IPS-18c (cell line): Measurements from ENCODE around the gene LSP1.

ENCODE experiments used
- H3K4me3 ChIP-seq: 2 replicates; pipeline ENCODE4 v1.7.0; 2013; ENCODE audit warnings: low read depth, mild to moderate bottlenecking, low read length, moderate library complexity; ENCODE audit not compliant: insufficient read depth
- H3K9me3 ChIP-seq: one replicate; pipeline ENCODE4 v1.6.1; 2013; ENCODE audit warnings: mild to moderate bottlenecking, low read length, moderate library complexity; ENCODE audit not compliant: control insufficient read depth, insufficient read depth

The LSP1 gene

DNA sequence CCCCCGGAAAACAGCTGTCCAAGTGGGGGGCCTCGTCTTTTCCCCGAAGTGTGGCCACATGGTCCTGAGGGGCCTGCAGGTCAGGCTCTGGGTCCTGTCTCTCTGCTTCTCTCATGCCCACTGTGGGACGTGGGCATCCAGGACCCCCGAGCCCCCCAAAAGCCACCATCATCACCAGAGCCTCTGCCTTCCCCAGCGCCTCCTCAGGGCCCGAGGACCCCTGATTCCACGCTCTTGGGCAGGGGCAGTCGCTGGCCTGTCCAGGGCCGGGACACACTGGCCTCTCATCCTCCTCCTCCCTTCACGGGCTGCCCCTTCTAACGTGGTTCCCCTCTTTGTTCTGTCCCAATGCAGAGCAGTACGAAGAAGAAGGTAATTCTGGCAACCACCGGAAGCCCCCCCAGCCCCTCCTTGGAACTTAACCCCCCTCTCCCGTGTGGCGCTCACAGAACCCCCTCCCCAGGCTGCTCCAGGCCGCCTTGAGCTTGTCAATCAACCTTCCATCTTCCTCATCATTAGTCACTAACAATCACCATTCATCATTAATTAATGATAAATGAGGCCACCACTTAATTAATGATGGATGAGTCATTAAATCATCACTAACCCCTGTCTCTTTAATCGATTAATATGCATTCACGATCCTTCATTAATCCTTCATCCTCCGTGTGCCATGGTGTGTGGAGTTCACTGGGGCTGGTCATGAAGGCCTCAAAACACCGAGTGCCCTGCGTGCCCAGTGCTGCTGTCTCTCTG is 70.5 kb downstream of the LSP1 start:
- Histone ChIP-seq H3K4me3 (no peak overlapping the region), H3K9me3 (no peaks in the 10 kb centered on the region)

DNA sequence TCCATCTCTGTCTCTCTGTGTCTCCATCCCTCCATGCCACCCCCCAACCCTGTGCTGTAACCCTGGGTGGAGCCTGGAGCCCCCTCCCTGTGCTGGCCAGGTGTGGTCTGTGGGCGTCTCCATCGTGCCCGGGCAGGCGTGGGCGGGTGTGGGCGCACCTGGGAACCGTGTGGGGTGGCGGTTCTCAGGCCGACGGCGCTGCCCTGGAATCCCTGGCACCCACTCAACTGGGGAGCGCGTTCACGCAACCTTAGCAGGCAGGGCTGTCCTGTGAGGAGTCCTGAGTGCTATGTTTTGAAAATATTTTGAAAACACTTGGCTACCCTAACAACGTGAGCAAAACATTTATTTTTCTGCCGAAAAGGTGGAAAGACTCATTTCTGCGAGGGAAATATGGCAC is 71.3 kb downstream of the LSP1 start:
- H3K9me3 ChIP-seq, result no peaks in the 10 kb centered on the region
- H3K4me3 ChIP-seq, result no peak overlapping the region

DNA sequence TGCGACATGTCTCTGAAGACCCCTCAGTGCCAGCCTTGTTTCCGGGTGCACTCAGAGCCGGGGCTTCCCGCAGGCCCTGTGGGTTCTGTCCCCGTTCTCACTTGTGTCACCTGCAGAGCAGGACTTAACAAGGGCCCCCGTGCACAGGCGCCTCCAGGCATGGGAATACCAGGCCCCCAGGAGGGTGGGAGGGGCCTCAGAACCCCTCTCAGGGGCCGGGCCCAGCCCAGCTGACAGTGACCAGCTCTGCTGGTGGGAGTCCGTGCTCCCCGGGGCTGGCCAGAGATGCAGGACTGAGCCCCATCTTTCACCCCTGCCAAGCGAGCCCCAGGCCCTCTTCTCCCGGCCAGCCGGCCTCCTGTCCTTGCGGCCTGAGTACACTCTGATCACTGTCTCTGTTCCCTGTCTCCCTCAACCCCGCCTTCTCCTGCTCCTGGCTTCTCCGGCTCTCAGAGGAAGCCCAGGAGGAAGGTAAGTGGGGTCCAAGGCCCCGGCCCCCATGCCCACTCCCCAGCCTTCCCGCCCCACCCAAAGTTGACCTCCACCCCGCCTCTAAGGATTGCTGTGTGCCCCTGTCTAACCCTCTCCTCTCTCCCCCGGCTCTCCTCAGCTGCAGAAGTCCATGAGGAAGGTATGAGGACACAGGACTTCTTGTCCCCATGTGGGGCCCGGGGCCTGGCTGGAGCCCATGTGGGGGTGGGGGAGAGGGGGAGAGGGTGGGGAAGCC is 71.9 kb downstream of the LSP1 start:
- H3K9me3 ChIP-seq, result no peaks in the 10 kb centered on the region
- H3K4me3 ChIP-seq, result no peak overlapping the region

DNA sequence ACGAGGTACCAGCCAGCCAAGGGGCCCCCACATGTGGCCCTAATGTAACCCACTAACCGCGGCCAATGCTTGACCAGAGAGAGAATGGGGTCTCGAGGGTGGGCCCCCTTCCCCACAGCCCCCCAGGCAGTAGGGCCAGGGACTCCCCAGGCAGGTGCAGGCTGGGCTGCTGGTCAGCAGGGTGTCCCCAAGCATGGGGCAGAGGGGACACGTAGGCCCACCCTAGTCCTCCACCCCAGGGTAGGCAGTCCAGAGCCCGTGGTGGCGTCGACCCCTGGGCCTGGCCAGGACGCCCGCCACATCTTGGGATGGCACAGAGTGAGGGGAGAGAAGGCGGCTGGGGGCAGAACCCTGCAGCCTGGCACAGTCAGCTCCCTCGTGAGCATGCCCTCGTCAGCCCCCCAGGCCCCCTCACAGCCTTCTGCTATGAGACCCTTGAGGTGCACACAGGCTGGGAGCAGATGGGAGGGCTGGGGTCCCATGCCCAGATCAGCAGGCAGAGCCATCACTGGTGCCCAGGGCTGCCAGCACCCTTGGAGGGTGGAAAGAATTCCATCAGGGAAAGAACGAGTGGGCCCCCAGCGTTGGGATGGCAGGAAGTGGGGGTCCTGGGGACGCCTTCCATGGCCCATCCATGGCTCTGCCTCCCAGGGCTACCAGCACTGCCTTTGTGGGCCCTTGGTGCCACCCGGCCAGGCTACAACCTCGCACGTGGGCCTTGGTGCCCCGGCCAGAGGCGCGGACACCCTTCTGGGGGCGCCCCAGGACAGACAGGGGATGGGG is 72.7 kb downstream of the LSP1 start:
- Histone ChIP-seq H3K4me3 (no peak overlapping the region), H3K9me3 (no peaks in the 10 kb centered on the region)

DNA sequence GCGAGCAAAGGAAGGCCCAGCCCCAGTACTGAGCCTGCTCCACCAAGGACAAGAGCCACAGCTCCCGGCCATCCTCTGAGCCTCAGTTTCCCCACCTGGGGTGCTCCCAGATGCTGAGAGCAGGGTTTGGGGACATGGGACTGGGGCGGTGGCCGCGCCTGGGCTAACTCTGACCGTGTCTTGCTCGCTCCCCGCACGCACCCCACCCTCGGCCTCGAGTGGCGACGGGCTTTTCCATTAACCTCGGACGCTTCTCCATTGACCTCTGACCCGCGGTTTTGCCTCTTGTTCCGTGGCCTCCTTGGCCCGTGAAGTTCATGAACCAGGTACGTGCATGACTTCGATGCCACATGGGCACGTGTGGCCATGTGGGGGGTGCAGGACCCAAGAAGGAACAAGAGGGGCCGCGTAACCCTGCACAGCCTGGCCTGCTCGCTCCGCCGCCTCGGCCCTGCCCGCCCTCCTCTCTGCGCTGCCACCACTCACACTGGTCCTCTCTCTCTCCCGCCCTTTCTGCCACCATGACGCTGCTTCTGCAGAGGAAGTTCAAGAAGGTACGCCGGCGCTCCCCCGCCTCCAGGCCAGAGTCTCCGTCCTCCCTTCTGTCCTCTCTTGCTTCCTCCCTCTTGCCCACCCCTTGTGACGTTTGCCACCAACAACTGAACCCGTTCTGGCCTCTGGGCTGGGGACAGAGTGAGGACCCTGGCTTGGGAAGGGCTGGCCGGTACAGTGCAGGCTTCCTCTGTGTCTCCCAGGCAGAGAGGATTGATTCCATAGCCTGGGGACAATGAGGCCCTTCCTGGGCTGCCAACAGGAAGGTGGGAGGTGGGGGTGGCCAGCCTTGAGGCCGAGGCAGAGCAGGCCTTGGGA is 73.5 kb downstream of the LSP1 start:
- Histone ChIP-seq H3K9me3 (no peaks in the 10 kb centered on the region), H3K4me3 (no peak overlapping the region)

DNA sequence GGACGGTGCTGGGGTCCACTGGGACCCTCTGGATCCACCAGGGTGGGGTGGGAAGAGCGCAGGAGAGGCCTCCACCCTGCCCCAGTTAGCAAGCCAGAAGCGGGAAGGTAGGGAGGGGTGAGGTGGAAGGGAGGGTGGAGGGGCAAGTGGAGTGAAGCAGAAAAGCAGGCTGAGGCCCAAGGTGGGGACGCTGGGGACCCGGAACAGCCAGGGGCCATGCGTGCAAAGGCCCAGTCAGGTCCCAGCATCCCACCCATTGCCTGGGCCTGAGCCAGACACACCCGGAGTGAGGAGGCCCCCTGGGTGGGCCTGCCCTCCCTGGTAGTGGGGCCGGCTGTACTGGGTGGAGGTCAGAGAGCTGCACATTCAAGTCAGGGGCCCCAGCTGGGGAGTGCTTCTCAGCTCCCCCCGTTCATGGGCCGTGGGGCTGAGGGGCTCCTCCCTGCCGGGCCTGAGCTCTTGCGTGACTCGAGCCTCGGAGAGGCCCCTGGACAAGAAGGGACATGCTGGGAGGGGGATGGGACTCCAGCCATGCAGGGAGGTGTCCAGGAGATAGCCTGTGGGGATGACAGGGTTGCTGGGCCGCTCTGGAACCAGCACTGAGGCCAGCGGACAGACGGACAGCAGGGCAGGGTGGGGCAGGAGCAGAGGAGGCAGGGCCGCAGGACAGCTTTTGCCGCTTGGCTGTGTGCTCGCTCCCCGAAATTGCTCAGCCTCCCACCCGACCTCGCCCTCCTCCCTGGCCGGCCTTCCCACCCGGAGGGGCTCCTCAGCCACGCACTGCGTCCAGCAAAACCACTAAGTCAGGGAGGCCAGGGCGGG is 74.4 kb downstream of the LSP1 start:
- H3K9me3 ChIP-seq, result no peaks in the 10 kb centered on the region
- H3K4me3 ChIP-seq, result no peak overlapping the region

DNA sequence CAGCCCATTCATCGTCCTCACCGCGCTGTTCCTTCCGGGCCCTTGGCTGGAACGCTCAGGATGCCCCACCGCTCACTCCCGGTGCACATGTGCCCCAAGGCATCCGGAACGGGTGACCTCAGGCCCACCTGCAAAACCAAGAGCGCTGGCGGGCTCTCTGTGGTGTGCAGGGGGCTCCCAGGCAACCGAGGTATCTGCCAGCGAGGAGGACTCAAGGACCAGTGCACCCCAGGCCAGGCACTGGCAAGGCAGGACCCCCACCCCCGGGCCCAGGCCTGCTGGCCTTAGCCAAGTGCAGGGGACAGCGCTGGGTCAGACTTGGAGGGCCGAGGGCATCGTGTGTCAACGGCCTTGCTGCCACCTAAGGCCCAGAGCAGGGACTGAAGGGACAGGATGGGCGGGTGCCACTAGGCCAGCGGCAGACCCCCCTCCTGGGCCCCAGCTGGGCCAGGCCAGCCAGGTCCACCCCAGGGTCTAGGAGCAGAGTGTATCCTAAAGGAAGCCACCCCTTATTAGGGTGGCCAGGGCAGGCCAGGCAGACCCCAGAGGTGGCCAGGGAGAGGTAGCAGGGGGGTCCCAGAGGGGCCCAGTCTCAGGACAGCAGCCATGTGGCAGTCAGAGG is 75.1 kb downstream of the LSP1 start:
- Histone ChIP-seq H3K4me3 (no peak overlapping the region), H3K9me3 (no peaks in the 10 kb centered on the region)

DNA sequence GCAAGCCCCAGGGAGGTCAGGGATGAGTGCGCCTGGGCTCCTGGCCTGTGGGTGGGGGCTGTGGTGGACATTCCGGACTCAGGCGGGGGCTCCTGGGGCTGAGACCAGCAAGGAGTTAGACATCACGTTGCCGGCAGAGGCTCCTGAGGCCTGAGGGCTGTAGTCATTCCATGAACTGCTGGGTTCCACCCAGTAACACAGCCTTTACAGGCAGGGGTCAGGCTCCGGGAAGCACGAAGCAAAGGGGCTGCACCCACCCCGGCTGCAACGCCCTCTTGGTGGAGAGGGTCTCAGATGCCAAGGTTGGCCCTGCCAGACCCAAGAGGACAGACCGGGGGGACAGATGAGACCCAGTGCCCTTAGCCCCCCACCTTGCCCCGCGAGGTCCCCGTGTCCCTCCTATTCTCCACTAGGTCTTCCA is 75.6 kb downstream of the LSP1 start:
- Histone ChIP-seq H3K4me3 (no peak overlapping the region), H3K9me3 (no peaks in the 10 kb centered on the region)

DNA sequence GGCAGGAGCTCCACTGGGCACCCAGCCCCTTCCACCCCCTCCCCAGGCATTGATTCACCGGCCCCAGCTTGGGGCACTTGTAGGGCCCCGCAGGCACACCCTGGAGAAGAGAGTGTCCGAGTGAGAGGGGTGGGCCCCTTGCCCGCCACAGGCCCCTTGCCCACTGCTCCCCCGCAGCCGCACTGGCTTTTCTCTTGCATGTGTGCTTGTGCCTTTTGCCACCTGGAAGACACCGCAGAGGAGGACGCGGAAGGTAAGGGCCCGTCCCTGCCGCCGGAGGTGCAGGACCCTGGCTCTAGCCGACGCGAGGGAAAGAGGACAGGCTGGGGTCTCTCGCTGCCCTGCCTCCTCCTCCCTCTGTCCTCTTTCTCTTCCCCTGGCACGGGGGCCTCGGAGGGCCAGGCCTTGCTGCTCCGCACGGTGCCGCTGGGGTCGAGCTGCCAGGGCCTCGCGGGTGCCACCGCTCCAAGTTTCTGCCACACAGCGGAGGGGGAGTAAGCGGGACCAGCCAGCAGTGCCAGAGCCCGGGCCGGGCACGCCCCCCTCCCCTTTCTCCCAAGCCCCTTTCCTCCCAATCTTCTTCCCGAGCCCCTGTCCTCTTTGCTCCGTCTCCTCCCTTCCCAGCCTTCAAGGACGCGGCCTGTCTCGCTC is 76.1 kb downstream of the LSP1 start:
- no peak overlapping the region for H3K4me3 ChIP-seq
- H3K9me3 ChIP-seq, result no peaks in the 10 kb centered on the region

DNA sequence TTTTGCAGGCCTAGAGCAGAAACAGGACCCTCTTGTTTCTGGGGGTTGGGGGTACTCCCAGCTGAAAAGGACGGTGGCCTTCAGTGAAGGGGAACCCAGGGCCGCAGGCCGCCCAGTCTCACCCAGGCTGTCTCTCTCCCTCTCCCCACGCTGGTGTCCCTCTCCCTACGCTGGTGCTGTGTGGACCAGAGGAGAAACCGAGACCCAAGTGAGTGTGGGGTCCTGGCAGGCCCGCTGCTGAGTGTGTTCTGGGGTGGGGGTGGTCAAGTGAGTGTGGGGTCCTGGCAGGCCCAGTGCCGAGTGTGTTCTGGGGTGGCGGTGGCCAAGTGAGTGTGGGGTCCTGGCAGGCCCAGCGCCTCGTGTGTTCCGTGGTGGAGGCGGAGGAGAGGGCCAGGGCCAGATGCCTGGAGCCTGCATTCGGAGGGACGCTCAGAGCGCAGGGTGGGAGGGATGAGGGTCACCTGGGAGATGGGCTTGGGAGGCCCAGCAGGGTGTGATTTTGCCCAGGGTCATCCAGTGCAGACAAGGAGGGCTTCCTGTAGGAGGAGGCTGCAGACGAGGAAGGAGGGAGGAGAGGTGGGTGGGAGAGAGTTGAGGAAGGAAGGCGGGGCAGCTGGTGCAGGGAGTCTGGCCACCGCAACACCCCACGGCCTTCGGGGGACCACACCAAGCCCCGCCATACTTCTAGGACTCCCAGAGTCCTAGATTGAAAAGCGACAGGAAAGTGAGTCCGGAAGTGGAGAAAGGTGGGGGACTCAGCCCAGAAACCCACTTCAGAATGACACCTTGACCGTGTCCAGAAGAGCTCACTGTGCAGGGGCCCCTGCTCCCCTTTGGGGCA is 77.0 kb downstream of the LSP1 start:
- no peaks in the 10 kb centered on the region for H3K9me3 ChIP-seq
- H3K4me3 ChIP-seq, result no peak overlapping the region

DNA sequence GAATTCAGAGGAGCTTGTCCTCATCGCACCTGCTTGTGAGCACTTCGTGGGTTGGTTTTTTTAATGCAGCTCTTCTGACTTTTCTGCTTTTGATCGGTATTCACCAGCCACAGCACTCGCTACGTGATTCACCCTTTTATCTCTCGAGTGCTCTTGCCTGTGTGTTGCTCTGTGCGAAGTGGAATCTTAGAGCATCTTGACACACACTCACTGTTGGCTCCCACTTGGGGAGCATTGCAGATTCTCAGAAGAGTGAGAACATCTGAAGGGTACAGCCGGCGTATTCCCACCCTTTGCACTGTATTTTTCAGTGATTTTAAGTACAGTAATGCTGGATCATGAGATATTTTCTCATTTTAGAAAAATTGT is 77.6 kb downstream of the LSP1 start:
- Histone ChIP-seq H3K9me3 (no peaks in the 10 kb centered on the region), H3K4me3 (no peak overlapping the region)

DNA sequence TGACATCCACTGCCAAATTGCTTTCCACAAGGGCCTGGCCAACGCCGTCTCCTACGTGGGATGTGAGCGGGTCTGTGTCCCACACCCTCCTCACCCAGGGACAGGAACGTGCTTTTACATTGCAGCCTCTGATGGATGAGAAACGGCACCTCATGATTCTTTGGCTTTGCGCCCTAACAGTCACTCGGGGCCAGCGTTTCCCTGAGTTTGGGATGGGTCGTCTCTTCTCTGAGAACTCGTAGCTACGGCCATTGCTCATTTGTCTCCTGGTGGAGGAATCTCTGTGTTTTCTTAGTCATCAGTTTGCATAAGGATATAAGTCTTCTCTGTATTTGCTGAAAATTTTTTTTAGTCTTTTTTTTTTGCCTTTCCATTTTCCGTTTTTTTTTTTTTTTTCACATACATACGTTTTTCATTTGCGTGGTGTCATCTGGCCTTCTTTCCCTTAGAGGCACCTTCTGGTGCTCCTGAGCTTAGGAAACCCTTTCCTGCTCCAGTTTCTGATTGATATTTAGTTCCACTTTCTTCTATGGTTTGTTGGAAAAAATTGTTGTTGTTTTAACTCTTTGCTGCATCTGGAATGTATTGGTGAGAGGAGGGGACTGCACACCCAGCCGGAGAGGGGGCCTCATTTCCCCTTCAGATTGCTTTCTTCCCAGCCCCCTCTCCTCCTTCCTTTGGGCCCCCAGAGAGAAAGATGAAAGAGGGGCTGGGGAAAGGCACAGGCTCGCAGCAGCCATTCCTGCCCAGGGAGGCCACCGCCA is 78.6 kb downstream of the LSP1 start:
- no peaks in the 10 kb centered on the region for H3K9me3 ChIP-seq
- no peak overlapping the region for H3K4me3 ChIP-seq

DNA sequence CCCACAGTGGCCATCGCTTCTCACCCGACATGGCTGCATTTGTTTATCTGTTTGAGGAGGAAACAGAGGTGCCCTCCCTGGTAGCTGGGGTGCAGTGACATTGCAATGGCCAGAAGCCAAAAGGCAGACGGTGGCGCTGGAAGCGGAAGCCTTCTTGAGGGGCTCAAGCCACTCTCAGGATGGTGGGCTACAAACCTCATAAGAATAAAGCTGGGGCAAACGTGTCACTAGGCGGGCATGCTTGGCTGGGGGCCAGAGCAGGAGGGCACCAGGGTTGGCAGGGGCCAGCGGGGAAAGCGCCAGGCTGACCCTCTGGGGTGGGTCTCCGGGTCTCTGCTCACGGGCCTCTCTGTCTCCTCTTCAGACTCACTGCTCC is 79.2 kb downstream of the LSP1 start:
- H3K4me3 ChIP-seq, result no peak overlapping the region
- no peaks in the 10 kb centered on the region for H3K9me3 ChIP-seq

DNA sequence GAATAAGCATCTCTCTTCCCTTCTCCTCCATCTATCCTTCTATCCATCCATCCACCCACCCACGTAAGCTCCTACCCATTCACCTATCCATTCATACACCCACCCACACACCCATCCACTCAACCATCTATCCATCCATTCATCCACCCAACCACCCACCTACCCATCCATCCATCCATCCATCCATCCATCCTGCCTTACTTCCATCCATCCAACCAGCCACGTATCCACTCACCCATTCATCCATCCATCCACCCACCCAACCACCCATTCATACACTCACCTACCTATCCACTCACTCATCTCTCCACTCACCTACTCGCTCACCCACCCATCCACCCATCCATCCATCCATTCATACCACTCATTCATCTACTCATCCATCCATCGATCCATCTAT is 79.8 kb downstream of the LSP1 start:
- H3K9me3 ChIP-seq, result no peaks in the 10 kb centered on the region
- H3K4me3 ChIP-seq, result no peak overlapping the region
